ENCODE measurements around the gene CCL24.

- TF ChIP-seq TP53 (CRISPR knock-in tag; IDR thresholded peaks at IDR 0.05) (no peak), CTCF (IDR thresholded peaks at IDR 0.05) (no peak), USF2 (CRISPR knock-in tag; IDR thresholded peaks at IDR 0.05) (no peak), IRF2 (CRISPR knock-in tag; IDR thresholded peaks at IDR 0.05; ENCODE audit: borderline replicate concordance, low read depth) (no peak), JUN (CRISPR knock-in tag; IDR thresholded peaks at IDR 0.05) (no peak)
- TF ChIP-seq, protein P1, sequence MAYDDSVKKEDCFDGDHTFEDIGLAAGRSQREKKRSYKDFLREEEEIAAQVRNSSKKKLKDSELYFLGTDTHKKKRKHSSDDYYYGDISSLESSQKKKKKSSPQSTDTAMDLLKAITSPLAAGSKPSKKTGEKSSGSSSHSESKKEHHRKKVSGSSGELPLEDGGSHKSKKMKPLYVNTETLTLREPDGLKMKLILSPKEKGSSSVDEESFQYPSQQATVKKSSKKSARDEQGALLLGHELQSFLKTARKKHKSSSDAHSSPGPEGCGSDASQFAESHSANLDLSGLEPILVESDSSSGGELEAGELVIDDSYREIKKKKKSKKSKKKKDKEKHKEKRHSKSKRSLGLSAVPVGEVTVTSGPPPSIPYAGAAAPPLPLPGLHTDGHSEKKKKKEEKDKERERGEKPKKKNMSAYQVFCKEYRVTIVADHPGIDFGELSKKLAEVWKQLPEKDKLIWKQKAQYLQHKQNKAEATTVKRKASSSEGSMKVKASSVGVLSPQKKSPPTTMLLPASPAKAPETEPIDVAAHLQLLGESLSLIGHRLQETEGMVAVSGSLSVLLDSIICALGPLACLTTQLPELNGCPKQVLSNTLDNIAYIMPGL (CRISPR knock-in tag; IDR thresholded peaks at IDR 0.05): no peak
These were observed 8.9 kb downstream of the CCL24 start for GRCh38 chr7:75804705-75805104.
